Neural crest cell (in vitro differentiated cells): ENCODE results near the gene CBLB. TPM values are rescaled to one million over a fixed set of nuclear protein-coding genes. Genes with fewer than 3 reads are reported as not detected.

ENCODE experiments used
- DNase-seq: peaks from one replicate; pipeline ENCODE4 v3.0.0; 2021; ENCODE audit warnings: low read depth, mixed read lengths, low spot score
- H3K27ac Mint-ChIP-seq: one replicate; pipeline ENCODE4 v1.8.0; 2021; ENCODE audit warnings: mild to moderate bottlenecking, mixed read lengths; ENCODE audit not compliant: unreplicated experiment
- H3K27me3 Mint-ChIP-seq: 2 replicates; pipeline ENCODE4 v1.8.0; 2021; ENCODE audit warnings: low read depth, mild to moderate bottlenecking, mixed read lengths
- H3K36me3 Mint-ChIP-seq: 2 replicates; pipeline ENCODE4 v1.8.0; 2021; ENCODE audit warnings: low read depth, mild to moderate bottlenecking, mixed read lengths
- H3K4me1 Mint-ChIP-seq: 2 replicates; pipeline ENCODE4 v1.8.0; 2021; ENCODE audit warnings: mixed read lengths
- H3K4me3 Mint-ChIP-seq: one replicate; pipeline ENCODE4 v1.8.0; 2021; ENCODE audit warnings: mild to moderate bottlenecking, mixed read lengths
- H3K9me3 Mint-ChIP-seq: 2 replicates; pipeline ENCODE4 v1.8.0; 2021; ENCODE audit warnings: mixed read lengths
- total RNA-seq: library from RNA; stranded (reverse); gene quantifications from 2 replicates; pipeline ENCODE4 v1.2.1, GENCODE V29; 2021
- TF ChIP-seq, protein P1 (sequence below): fragments of 200-600 bp; sonication (generic); conservative IDR thresholded peaks from 2 replicates; pipeline ENCODE4 v1.5.0; 2021; ENCODE audit warnings: antibody characterized with exemption, mild to moderate bottlenecking

CBLB gene
- total RNA-seq, 1 donor from 2014 or later, result 32.3 TPM

DNA sequence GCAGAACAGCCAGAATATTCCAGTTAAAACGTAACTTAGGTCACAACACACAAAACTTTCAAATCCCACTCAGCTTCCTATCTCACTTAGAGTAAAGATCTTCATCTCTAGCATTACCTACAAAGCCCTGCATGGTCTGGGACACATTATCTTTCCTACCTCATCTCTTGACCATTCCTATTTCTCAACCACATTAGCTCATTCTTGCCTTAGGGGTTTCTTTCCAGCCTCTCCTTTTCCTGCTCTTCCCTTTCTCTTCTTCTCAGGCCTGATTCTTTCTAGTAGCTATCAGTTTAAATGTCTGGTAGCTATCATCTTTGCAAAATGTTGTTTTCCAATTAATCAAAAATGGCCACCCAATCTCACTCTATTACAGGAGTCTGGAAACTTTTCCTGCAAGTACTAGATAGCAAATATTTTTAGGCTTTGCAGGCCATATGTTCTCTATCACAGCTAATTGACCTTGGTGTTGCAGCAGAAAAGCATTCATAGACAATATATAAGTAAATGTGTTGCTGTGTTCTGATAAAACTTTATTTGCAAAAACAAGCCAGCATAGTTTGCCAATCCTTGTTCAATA lies 15.1 kb upstream of the CBLB start:
- DNase-seq, result no peak
- TF ChIP-seq, protein P1, sequence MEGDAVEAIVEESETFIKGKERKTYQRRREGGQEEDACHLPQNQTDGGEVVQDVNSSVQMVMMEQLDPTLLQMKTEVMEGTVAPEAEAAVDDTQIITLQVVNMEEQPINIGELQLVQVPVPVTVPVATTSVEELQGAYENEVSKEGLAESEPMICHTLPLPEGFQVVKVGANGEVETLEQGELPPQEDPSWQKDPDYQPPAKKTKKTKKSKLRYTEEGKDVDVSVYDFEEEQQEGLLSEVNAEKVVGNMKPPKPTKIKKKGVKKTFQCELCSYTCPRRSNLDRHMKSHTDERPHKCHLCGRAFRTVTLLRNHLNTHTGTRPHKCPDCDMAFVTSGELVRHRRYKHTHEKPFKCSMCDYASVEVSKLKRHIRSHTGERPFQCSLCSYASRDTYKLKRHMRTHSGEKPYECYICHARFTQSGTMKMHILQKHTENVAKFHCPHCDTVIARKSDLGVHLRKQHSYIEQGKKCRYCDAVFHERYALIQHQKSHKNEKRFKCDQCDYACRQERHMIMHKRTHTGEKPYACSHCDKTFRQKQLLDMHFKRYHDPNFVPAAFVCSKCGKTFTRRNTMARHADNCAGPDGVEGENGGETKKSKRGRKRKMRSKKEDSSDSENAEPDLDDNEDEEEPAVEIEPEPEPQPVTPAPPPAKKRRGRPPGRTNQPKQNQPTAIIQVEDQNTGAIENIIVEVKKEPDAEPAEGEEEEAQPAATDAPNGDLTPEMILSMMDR, result no peak
- no peaks in the 10 kb centered on the region for H3K4me1 Mint-ChIP-seq
- no peak overlapping the region for H3K4me3 Mint-ChIP-seq
- H3K36me3 Mint-ChIP-seq, result no peaks in the 10 kb centered on the region
- H3K27me3 Mint-ChIP-seq, result no peaks in the 10 kb centered on the region
- no peak overlapping the region for H3K27ac Mint-ChIP-seq
- peaks cover 6% of the 10 kb centered on the region for H3K9me3 Mint-ChIP-seq

DNA sequence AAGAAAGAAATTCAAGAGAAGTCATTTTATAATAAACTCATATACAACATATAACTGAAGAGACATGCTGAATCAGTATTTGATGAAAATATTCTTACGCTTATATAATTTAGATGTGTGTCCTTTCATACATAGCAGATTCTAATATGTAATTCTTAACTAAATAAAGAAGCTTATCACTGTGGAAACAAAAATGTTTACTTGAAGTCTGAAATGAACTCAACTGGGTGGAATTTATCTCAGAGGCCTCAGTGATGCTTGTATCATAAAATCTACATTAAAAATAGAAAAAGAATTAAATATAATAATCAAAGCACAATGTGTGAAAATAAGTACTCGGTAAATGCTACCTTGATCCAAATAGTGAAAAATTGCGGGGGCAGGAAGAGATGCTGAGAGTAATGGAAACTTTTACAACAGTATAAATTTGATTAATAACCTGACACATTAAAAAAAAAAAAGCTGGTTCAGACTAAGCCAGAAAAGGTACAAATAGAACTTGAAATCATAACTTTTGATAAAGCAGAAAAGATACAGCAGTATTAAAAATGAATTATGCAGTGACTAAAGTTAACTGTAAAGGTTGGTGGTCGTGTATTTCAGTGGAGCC lies 12.0 kb upstream of the CBLB start:
- no peak for DNase-seq
- TF ChIP-seq, protein P1, result no peak
- Mint-ChIP-seq H3K4me1 (no peaks in the 10 kb centered on the region), H3K27me3 (no peaks in the 10 kb centered on the region), H3K36me3 (no peaks in the 10 kb centered on the region), H3K27ac (no peak overlapping the region), H3K9me3 (peaks cover 6% of the 10 kb centered on the region), H3K4me3 (no peak overlapping the region)

DNA sequence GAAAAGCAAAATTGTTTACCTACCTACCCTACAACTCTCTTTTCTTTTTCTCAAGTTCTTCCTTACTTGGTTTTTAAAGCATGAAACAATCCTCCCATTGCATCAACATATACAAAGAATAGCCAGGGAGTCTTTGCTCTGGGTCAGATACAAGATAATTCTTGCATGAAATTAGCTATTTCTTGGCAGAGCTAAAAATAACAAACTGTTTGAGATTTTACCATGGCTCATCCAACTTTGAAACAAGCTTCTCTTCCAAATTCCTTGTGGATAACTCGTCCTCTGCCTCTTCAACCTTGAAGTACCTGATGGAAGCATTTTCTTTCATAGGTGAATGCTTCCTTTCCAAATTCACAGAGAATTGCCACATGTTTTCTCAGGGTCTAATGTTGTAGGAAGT lies 9.2 kb upstream of the CBLB start:
- DNase-seq, result no peak
- H3K9me3 Mint-ChIP-seq, result peaks cover 4% of the 10 kb centered on the region
- H3K4me3 Mint-ChIP-seq, result no peak overlapping the region
- no peaks in the 10 kb centered on the region for H3K4me1 Mint-ChIP-seq
- H3K36me3 Mint-ChIP-seq, result no peaks in the 10 kb centered on the region
- H3K27ac Mint-ChIP-seq, result no peak overlapping the region
- H3K27me3 Mint-ChIP-seq, result no peaks in the 10 kb centered on the region
- TF ChIP-seq, protein P1, result no peak

DNA sequence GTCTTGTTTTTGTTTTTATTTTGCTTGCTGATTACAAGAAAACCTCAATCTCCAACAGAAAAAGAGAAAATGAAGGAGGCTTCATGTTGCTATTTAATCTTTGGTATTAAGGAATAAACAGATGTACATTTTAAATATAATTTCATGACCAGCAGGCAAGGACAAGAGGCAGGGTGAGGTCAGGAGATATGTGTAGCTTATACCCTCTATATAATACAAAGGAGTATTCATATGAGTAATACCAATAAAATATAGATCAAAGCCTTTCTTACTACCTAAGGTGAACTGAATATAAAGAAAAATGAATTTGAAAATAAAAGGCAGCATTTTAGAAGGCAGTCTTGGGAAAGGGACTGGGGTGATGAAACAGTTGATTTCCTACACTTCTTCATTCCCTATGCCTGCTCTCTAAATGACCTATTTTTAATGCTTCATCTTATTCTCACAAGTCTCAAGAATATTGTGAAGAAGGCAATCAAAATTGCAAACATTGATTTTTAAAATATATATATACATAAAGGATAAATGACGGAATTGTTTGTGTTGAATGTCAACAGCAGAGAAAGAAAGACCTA lies 8.6 kb upstream of the CBLB start:
- no peak overlapping the region for H3K4me3 Mint-ChIP-seq
- TF ChIP-seq, protein P1, result no peak
- no peaks in the 10 kb centered on the region for H3K27me3 Mint-ChIP-seq
- H3K36me3 Mint-ChIP-seq, result no peaks in the 10 kb centered on the region
- DNase-seq, result no peak
- H3K9me3 Mint-ChIP-seq, result no peaks in the 10 kb centered on the region
- no peaks in the 10 kb centered on the region for H3K4me1 Mint-ChIP-seq
- no peak overlapping the region for H3K27ac Mint-ChIP-seq

DNA sequence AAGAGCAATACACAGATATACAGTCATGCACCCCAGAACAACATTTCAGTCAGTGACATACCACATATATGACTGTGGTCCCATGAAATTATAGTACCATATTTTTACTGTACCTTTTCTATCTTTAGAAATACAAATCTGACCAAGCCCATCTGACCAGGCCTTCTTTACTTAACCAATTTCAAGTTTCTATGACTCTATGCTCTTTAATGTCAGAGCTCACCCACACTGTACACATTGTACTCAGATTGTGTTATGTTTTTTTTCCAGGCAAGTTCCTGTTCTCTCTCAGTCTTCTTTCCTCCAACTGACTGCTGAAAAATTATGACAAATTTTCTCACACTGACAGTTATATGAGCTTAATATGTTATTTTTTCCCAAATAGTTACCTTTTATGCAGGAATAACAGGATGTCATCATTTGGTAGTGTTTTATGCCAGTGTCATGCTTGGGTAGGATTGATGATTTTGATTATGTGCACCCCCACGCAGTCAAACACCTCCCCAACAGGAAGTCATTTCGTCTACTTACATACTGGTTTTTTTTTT lies 8.0 kb upstream of the CBLB start:
- H3K9me3 Mint-ChIP-seq, result no peaks in the 10 kb centered on the region
- no peak overlapping the region for H3K4me3 Mint-ChIP-seq
- H3K27ac Mint-ChIP-seq, result no peak overlapping the region
- no peaks in the 10 kb centered on the region for H3K4me1 Mint-ChIP-seq
- H3K27me3 Mint-ChIP-seq, result no peaks in the 10 kb centered on the region
- no peak for DNase-seq
- TF ChIP-seq, protein P1, result no peak
- no peaks in the 10 kb centered on the region for H3K36me3 Mint-ChIP-seq
